GM23338 (cell line): ENCODE measurements around the gene FBLN5. TPM values are rescaled to one million over a fixed set of nuclear protein-coding genes. Genes with fewer than 3 reads are reported as not detected.
A peak's percentile ranks its signal among the peaks of the same experiment; 100 is the strongest.

Experiments used
- ATAC-seq: fragments of 200-7000 bp; cut with Tn5 transposase; 3 replicates; pipeline ENCODE4 v1.9.1; 2020
- DNase-seq: peaks from one replicate; pipeline ENCODE4 v3.0.0-alpha.2; 2015; ENCODE audit warnings: low spot score
- H2AFZ ChIP-seq: fragments of 200-600 bp; sonication (generic); 2 replicates; pipeline ENCODE4 v1.8.0; 2016; ENCODE audit warnings: antibody characterized with exemption, mild to moderate bottlenecking, moderate library complexity
- H3F3A ChIP-seq: fragments of 200-600 bp; sonication (generic); replicated peaks from 2 replicates; pipeline ENCODE4 v1.8.0; 2017; ENCODE audit warnings: antibody characterized with exemption, mixed run types, low read depth
- H3K27ac ChIP-seq: fragments of 200-600 bp; sonication (generic); 2 replicates; pipeline ENCODE4 v1.6.1; 2016; ENCODE audit warnings: low read depth
- H3K27me3 ChIP-seq: fragments of 200-600 bp; sonication (generic); 2 replicates; pipeline ENCODE4 v1.8.0; 2016; ENCODE audit warnings: mild to moderate bottlenecking, mixed run types, moderate library complexity; ENCODE audit not compliant: insufficient read depth
- H3K36me3 ChIP-seq: fragments of 200-600 bp; sonication (generic); 2 replicates; pipeline ENCODE4 v1.8.0; 2016; ENCODE audit warnings: mild to moderate bottlenecking; ENCODE audit not compliant: insufficient read depth
- H3K4me1 ChIP-seq: fragments of 200-600 bp; sonication (generic); 2 replicates; pipeline ENCODE4 v1.8.0; 2016; ENCODE audit warnings: mild to moderate bottlenecking, moderate library complexity; ENCODE audit not compliant: insufficient read depth
- H3K4me2 ChIP-seq: fragments of 200-600 bp; sonication (generic); 2 replicates; pipeline ENCODE4 v1.7.1; 2017; ENCODE audit warnings: mixed run types
- H3K4me3 ChIP-seq: fragments of 200-600 bp; sonication (generic); 2 replicates; pipeline ENCODE4 v1.6.1; 2016; ENCODE audit warnings: mixed run types
- H3K79me2 ChIP-seq: fragments of 200-600 bp; sonication (generic); replicated peaks from 2 replicates; pipeline ENCODE4 v1.8.0; 2017; ENCODE audit warnings: mild to moderate bottlenecking; ENCODE audit not compliant: insufficient read depth
- H3K9me2 ChIP-seq: fragments of 200-600 bp; sonication (generic); 2 replicates; pipeline ENCODE4 v1.8.0; 2017; ENCODE audit not compliant: insufficient read depth
- H4K20me1 ChIP-seq: fragments of 200-600 bp; sonication (generic); replicated peaks from 2 replicates; pipeline ENCODE4 v1.8.0; 2017; ENCODE audit warnings: mild to moderate bottlenecking; ENCODE audit not compliant: insufficient read depth
- H3K27ac Mint-ChIP-seq: 2 replicates; pipeline ENCODE4 v1.8.0; 2020; ENCODE audit warnings: inconsistent platforms, mild to moderate bottlenecking, moderate library complexity, mixed read lengths
- H3K27me3 Mint-ChIP-seq: 3 replicates; pipeline ENCODE4 v1.8.0; 2022; ENCODE audit warnings: low read depth, mild to moderate bottlenecking, moderate library complexity, mixed read lengths, inconsistent platforms; ENCODE audit not compliant: insufficient read depth, poor library complexity
- H3K36me3 Mint-ChIP-seq: 3 replicates; pipeline ENCODE4 v1.8.0; 2021; ENCODE audit warnings: low read depth, mild to moderate bottlenecking, inconsistent platforms, moderate library complexity, mixed read lengths
- H3K4me1 Mint-ChIP-seq: 3 replicates; pipeline ENCODE4 v1.8.0; 2020; ENCODE audit warnings: mild to moderate bottlenecking, inconsistent platforms, mixed read lengths
- H3K4me3 Mint-ChIP-seq: 3 replicates; pipeline ENCODE4 v1.8.0; 2021; ENCODE audit warnings: moderate library complexity, mild to moderate bottlenecking, inconsistent platforms, mixed read lengths
- H3K9me3 Mint-ChIP-seq: 3 replicates; pipeline ENCODE4 v1.8.0; 2020; ENCODE audit warnings: moderate library complexity, mild to moderate bottlenecking, inconsistent platforms, mixed read lengths
- CREB1 ChIP-seq: fragments of 250-450 bp; sonication (Bioruptor Pico); IDR thresholded peaks from 2 replicates; pipeline ENCODE4 v1.5.0; 2020; ENCODE audit warnings: low read depth, mild to moderate bottlenecking, moderate library complexity
- EZH2phosphoT487 ChIP-seq: fragments of 200-600 bp; sonication (generic); IDR thresholded peaks from one replicate; pipeline ENCODE4 v1.8.1; 2018; ENCODE audit warnings: antibody characterized with exemption; ENCODE audit not compliant: unreplicated experiment
- NANOG ChIP-seq: IDR thresholded peaks from 2 replicates; pipeline ENCODE4 v1.6.1; 2016; ENCODE audit warnings: antibody characterized with exemption, borderline replicate concordance
- ZNF114 ChIP-seq: fragments of 250-450 bp; sonication (Bioruptor Pico); IDR thresholded peaks from 2 replicates; pipeline ENCODE4 v1.5.0; 2020; ENCODE audit warnings: mild to moderate bottlenecking, moderate library complexity
- polyA plus RNA-seq: library from polyadenylated mRNA; unstranded; fragments of >200 nt; fragmentation: Nextera tagmentation; extraction: Ambion mirVana; gene quantifications from 2 replicates; pipeline ENCODE4 v1.2.1, GENCODE V29; 2016
- total RNA-seq: library from RNA; depleted of rRNA; stranded (reverse); fragments of >200 nt; shearing (Covaris generic); gene quantifications from 2 replicates; pipeline ENCODE4 v1.2.3, GENCODE V29; 2014
- TF ChIP-seq, protein P1 (sequence below): fragments of 250-450 bp; sonication (Bioruptor Pico); IDR thresholded peaks from 2 replicates; pipeline ENCODE4 v1.5.0; 2020; ENCODE audit warnings: mild to moderate bottlenecking, moderate library complexity
- TF ChIP-seq, protein P2 (sequence below): IDR thresholded peaks from one replicate; pipeline ENCODE4 v1.6.1; 2018; ENCODE audit warnings: antibody characterized with exemption; ENCODE audit not compliant: unreplicated experiment

FBLN5 gene
- total and polyA plus RNA-seq, 2 experiments from 2014 or later = 4.3 to 4.9 TPM

DNA sequence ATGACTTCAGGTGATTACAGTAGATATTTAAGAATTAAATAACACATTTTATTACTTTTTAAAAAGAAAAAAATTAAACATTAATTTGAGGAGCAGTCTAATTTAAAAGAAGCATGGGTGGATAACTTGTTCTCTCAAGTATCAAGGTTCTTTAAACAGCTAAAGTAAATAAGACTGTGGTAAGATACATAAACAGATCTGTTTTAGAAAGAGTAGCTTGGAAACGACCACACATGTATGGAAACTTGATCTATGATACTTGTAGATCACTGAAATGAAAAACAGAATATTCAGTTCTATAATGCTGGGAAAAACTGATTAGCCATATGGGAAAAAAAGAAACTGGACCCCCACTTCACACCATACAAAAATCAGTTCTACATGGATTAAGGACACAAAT, 116.2 kb downstream of the FBLN5 start (continued):
- TF ChIP-seq, protein P1, sequence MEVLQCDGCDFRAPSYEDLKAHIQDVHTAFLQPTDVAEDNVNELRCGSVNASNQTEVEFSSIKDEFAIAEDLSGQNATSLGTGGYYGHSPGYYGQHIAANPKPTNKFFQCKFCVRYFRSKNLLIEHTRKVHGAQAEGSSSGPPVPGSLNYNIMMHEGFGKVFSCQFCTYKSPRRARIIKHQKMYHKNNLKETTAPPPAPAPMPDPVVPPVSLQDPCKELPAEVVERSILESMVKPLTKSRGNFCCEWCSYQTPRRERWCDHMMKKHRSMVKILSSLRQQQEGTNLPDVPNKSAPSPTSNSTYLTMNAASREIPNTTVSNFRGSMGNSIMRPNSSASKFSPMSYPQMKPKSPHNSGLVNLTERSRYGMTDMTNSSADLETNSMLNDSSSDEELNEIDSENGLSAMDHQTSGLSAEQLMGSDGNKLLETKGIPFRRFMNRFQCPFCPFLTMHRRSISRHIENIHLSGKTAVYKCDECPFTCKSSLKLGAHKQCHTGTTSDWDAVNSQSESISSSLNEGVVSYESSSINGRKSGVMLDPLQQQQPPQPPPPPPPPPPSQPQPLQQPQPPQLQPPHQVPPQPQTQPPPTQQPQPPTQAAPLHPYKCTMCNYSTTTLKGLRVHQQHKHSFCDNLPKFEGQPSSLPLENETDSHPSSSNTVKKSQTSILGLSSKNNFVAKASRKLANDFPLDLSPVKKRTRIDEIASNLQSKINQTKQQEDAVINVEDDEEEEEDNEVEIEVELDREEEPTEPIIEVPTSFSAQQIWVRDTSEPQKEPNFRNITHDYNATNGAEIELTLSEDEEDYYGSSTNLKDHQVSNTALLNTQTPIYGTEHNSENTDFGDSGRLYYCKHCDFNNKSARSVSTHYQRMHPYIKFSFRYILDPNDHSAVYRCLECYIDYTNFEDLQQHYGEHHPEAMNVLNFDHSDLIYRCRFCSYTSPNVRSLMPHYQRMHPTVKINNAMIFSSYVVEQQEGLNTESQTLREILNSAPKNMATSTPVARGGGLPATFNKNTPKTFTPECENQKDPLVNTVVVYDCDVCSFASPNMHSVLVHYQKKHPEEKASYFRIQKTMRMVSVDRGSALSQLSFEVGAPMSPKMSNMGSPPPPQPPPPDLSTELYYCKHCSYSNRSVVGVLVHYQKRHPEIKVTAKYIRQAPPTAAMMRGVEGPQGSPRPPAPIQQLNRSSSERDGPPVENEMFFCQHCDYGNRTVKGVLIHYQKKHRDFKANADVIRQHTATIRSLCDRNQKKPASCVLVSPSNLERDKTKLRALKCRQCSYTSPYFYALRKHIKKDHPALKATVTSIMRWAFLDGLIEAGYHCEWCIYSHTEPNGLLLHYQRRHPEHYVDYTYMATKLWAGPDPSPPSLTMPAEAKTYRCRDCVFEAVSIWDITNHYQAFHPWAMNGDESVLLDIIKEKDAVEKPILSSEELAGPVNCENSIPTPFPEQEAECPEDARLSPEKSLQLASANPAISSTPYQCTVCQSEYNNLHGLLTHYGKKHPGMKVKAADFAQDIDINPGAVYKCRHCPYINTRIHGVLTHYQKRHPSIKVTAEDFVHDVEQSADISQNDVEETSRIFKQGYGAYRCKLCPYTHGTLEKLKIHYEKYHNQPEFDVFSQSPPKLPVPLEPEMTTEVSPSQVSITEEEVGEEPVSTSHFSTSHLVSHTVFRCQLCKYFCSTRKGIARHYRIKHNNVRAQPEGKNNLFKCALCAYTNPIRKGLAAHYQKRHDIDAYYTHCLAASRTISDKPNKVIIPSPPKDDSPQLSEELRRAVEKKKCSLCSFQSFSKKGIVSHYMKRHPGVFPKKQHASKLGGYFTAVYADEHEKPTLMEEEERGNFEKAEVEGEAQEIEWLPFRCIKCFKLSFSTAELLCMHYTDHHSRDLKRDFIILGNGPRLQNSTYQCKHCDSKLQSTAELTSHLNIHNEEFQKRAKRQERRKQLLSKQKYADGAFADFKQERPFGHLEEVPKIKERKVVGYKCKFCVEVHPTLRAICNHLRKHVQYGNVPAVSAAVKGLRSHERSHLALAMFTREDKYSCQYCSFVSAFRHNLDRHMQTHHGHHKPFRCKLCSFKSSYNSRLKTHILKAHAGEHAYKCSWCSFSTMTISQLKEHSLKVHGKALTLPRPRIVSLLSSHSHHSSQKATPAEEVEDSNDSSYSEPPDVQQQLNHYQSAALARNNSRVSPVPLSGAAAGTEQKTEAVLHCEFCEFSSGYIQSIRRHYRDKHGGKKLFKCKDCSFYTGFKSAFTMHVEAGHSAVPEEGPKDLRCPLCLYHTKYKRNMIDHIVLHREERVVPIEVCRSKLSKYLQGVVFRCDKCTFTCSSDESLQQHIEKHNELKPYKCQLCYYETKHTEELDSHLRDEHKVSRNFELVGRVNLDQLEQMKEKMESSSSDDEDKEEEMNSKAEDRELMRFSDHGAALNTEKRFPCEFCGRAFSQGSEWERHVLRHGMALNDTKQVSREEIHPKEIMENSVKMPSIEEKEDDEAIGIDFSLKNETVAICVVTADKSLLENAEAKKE (CRISPR knock-in tag) = no peak

DNA sequence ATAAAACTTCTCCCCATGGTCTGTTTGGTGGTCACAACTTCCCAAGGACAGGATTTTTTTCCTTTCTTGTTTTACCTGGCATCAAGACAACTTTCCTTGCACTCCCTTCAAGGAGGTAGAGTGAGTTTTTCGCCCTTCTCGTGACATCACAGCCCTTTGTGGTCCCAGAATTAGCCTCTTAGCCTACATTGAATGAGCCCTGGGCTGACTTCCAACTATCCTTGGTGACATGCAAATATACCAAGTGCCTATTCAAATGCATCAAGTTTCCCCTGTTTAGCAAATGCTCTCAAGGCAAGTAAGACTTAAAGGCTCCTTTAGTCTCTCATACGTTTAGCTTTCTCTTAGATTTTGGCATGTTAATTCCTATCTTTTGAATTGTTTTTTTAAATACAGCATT, 116.7 kb downstream of the FBLN5 start:
- no peaks in the 10 kb centered on the region for H3F3A ChIP-seq
- no peak overlapping the region for H2AFZ ChIP-seq
- ATAC-seq (peak; percentile 91), DNase-seq (peak; percentile 85)
- H3K27ac Mint-ChIP-seq = peak overlapping the region; percentile 95
- peak overlapping the region; percentile 46 for H3K4me2 ChIP-seq
- H3K4me3 ChIP-seq = peak overlapping the region; percentile 23
- H3K9me3 Mint-ChIP-seq = peaks cover 9% of the 10 kb centered on the region
- H3K27ac ChIP-seq = peak overlapping the region; percentile 35
- H3K9me2 ChIP-seq = no peaks in the 10 kb centered on the region
- H4K20me1 ChIP-seq = no peaks in the 10 kb centered on the region
- peaks cover 84% of the 10 kb centered on the region for H3K79me2 ChIP-seq
- H3K27me3 Mint-ChIP-seq = no peaks in the 10 kb centered on the region
- peaks cover 10% of the 10 kb centered on the region for H3K36me3 Mint-ChIP-seq
- peaks cover 46% of the 10 kb centered on the region for H3K4me1 ChIP-seq
- no peaks in the 10 kb centered on the region for H3K36me3 ChIP-seq
- TF ChIP-seq CREB1 (CRISPR knock-in tag) = peak; percentile 68
- TF ChIP-seq NANOG = no peak
- TF ChIP-seq EZH2phosphoT487 = no peak
- no peak for TF ChIP-seq ZNF114 (CRISPR knock-in tag)
- TF ChIP-seq, protein P2, sequence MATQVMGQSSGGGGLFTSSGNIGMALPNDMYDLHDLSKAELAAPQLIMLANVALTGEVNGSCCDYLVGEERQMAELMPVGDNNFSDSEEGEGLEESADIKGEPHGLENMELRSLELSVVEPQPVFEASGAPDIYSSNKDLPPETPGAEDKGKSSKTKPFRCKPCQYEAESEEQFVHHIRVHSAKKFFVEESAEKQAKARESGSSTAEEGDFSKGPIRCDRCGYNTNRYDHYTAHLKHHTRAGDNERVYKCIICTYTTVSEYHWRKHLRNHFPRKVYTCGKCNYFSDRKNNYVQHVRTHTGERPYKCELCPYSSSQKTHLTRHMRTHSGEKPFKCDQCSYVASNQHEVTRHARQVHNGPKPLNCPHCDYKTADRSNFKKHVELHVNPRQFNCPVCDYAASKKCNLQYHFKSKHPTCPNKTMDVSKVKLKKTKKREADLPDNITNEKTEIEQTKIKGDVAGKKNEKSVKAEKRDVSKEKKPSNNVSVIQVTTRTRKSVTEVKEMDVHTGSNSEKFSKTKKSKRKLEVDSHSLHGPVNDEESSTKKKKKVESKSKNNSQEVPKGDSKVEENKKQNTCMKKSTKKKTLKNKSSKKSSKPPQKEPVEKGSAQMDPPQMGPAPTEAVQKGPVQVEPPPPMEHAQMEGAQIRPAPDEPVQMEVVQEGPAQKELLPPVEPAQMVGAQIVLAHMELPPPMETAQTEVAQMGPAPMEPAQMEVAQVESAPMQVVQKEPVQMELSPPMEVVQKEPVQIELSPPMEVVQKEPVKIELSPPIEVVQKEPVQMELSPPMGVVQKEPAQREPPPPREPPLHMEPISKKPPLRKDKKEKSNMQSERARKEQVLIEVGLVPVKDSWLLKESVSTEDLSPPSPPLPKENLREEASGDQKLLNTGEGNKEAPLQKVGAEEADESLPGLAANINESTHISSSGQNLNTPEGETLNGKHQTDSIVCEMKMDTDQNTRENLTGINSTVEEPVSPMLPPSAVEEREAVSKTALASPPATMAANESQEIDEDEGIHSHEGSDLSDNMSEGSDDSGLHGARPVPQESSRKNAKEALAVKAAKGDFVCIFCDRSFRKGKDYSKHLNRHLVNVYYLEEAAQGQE = no peak
- H3K27me3 ChIP-seq = peaks cover 6% of the 10 kb centered on the region
- peak overlapping the region; percentile 65 for H3K4me3 Mint-ChIP-seq
- peaks cover 52% of the 10 kb centered on the region for H3K4me1 Mint-ChIP-seq
